Smooth muscle cell (in vitro differentiated cells): Measurements from ENCODE around the gene CHN1. TPM values are rescaled to one million over a fixed set of nuclear protein-coding genes. Genes with fewer than 3 reads are reported as not detected.

Source experiments
- DNase-seq: peaks from one replicate; lab custom pipeline; 2025; ENCODE audit not compliant: unreplicated experiment; lab: John Stamatoyannopoulos, UW
- H2AFZ ChIP-seq: fragments of 200-600 bp; sonication (generic); 2 replicates; pipeline ENCODE4 v1.6.0; 2016; ENCODE audit warnings: antibody characterized with exemption, low read depth, mild to moderate bottlenecking
- H3F3A ChIP-seq: fragments of 200-600 bp; sonication (generic); 2 replicates; pipeline ENCODE4 v1.6.0; 2017; ENCODE audit warnings: antibody characterized with exemption, low read depth
- H3K27ac ChIP-seq: fragments of 200-600 bp; sonication (generic); 2 replicates; pipeline ENCODE4 v1.5.1; 2016; ENCODE audit warnings: low read depth, mild to moderate bottlenecking
- H3K27me3 ChIP-seq: fragments of 200-600 bp; sonication (generic); 2 replicates; pipeline ENCODE4 v1.6.1; 2016; ENCODE audit warnings: low read depth, mild to moderate bottlenecking
- H3K36me3 ChIP-seq: fragments of 200-600 bp; sonication (generic); 2 replicates; pipeline ENCODE4 v1.5.1; 2016; ENCODE audit warnings: low read depth
- H3K4me1 ChIP-seq: fragments of 200-600 bp; sonication (generic); 2 replicates; pipeline ENCODE4 v1.5.1; 2016; ENCODE audit warnings: low read depth
- H3K4me2 ChIP-seq: fragments of 200-600 bp; sonication (generic); 2 replicates; pipeline ENCODE4 v1.6.0; 2016; ENCODE audit warnings: mild to moderate bottlenecking
- H3K4me3 ChIP-seq: fragments of 200-600 bp; sonication (generic); 2 replicates; pipeline ENCODE4 v1.5.1; 2016; ENCODE audit warnings: mild to moderate bottlenecking
- H3K79me2 ChIP-seq: fragments of 200-600 bp; sonication (generic); 2 replicates; pipeline ENCODE4 v1.6.0; 2016; ENCODE audit warnings: low read depth, mild to moderate bottlenecking
- H3K9ac ChIP-seq: fragments of 200-600 bp; sonication (generic); 2 replicates; pipeline ENCODE4 v1.6.0; 2016; ENCODE audit warnings: low read depth
- H3K9me3 ChIP-seq: fragments of 200-600 bp; sonication (generic); replicated peaks from 2 replicates; pipeline ENCODE4 v1.5.1; 2016; ENCODE audit warnings: low read depth
- H4K20me1 ChIP-seq: fragments of 200-600 bp; sonication (generic); 2 replicates; pipeline ENCODE4 v1.6.0; 2016; ENCODE audit warnings: low read depth
- WGBS: methylation state at CpG from one replicate; pipeline ENCODE4 v1.1.7; 2016; ENCODE audit warnings: low lambda C conversion rate; 5-methylcytosine and 5-hydroxymethylcytosine counted together
- polyA plus RNA-seq: library from polyadenylated mRNA; unstranded; fragments of >200 nt; fragmentation: Nextera tagmentation; extraction: Ambion mirVana; gene quantifications from 2 replicates; pipeline ENCODE4 v1.2.1, GENCODE V29; 2016
- total RNA-seq: library from RNA; depleted of rRNA; stranded (reverse); fragments of >200 nt; gene quantifications from 2 replicates; pipeline ENCODE4 v1.2.3, GENCODE V29; 2014
- TF ChIP-seq, protein P1 (sequence below): fragments of 200-600 bp; sonication (generic); IDR thresholded peaks from 2 replicates; pipeline ENCODE4 v1.5.1; 2017; ENCODE audit warnings: borderline replicate concordance, mild to moderate bottlenecking, antibody characterized with exemption; ENCODE audit not compliant: insufficient read depth, poor library complexity, severe bottlenecking

CHN1 gene
- total and polyA plus RNA-seq, 2 experiments from 2014 or later, result 33.5 to 44.8 TPM

DNA sequence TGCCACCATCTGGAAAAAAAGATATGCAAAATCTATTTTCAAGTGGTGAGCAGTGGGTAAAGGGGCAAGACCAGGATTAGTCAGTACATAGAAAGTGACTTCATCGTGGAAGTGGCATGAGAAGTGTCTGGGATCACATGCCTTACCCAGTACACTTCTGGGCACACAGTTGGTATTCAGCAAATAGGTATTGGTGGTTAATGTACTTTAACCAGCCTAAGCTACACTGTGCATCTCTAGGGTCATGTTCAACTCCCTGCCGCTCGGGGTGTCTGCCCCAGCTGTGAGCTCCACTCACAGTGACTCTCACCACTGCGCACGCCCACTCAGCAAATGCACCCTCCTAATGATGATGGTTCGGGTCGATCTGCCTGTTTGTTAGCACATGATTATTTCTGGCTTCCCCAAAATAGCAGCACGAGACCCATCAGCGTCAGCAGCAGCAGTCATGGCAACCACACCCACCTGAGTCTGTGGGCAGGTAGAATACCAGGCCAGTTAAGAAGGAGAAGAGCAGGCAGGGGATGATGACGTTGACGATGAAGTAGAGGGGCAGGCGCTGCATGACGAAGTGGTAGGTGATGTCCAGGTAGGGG lies 252.0 kb downstream of the CHN1 start:
- no peak overlapping the region for H3K4me3 ChIP-seq
- no peaks in the 10 kb centered on the region for H3K36me3 ChIP-seq
- DNase-seq, result no peak
- no peak overlapping the region for H3K27ac ChIP-seq
- WGBS, result 95% methylated on average over 13 of the region's 13 CpGs
- no peaks in the 10 kb centered on the region for H3F3A ChIP-seq
- H3K27me3 ChIP-seq, result no peaks in the 10 kb centered on the region
- no peaks in the 10 kb centered on the region for H3K4me1 ChIP-seq
- H3K4me2 ChIP-seq, result no peak overlapping the region
- H2AFZ ChIP-seq, result no peak overlapping the region
- TF ChIP-seq, protein P1, sequence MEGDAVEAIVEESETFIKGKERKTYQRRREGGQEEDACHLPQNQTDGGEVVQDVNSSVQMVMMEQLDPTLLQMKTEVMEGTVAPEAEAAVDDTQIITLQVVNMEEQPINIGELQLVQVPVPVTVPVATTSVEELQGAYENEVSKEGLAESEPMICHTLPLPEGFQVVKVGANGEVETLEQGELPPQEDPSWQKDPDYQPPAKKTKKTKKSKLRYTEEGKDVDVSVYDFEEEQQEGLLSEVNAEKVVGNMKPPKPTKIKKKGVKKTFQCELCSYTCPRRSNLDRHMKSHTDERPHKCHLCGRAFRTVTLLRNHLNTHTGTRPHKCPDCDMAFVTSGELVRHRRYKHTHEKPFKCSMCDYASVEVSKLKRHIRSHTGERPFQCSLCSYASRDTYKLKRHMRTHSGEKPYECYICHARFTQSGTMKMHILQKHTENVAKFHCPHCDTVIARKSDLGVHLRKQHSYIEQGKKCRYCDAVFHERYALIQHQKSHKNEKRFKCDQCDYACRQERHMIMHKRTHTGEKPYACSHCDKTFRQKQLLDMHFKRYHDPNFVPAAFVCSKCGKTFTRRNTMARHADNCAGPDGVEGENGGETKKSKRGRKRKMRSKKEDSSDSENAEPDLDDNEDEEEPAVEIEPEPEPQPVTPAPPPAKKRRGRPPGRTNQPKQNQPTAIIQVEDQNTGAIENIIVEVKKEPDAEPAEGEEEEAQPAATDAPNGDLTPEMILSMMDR, result no peak
- no peaks in the 10 kb centered on the region for H3K9me3 ChIP-seq
- H3K79me2 ChIP-seq, result no peaks in the 10 kb centered on the region
- no peaks in the 10 kb centered on the region for H4K20me1 ChIP-seq
- H3K9ac ChIP-seq, result no peak overlapping the region

DNA sequence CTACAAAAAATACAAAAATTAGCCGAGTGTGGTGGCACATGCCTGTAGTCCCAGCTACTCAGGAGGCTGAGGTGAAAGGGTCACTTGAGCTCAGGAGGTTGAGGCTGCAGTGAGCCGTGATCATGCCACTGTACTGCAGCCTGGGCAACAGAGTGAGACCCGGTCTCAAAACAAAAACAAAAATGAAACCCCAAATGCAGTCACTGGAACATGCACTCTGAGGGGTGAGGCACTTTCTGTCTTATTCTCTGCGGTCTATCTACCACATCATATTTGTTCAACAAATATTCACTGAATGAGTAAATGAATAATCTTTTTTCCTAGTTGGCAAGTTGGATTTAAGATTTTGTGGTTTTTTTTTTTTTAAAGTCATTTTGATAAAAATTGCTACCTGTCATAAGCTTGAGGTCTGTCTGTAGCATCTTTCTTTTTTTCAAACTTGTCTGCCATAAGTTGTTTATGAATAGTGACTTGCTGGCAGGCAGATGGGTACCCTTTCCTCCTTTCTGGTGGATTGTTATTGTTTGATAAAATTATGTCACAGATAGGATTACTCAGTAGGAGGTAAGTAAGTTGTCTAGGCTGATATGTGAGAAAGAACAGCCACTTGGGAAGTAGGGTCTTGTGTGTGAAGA lies 252.7 kb downstream of the CHN1 start:
- H3K79me2 ChIP-seq, result no peaks in the 10 kb centered on the region
- no peaks in the 10 kb centered on the region for H3K9me3 ChIP-seq
- WGBS, result 96% methylated on average over 4 of the region's 4 CpGs
- H3K27me3 ChIP-seq, result no peaks in the 10 kb centered on the region
- no peak overlapping the region for H3K27ac ChIP-seq
- H3K9ac ChIP-seq, result no peak overlapping the region
- no peaks in the 10 kb centered on the region for H3F3A ChIP-seq
- H3K36me3 ChIP-seq, result no peaks in the 10 kb centered on the region
- no peak overlapping the region for H3K4me2 ChIP-seq
- TF ChIP-seq, protein P1, result no peak
- H2AFZ ChIP-seq, result no peak overlapping the region
- no peaks in the 10 kb centered on the region for H3K4me1 ChIP-seq
- H4K20me1 ChIP-seq, result no peaks in the 10 kb centered on the region
- no peak for DNase-seq
- no peak overlapping the region for H3K4me3 ChIP-seq

DNA sequence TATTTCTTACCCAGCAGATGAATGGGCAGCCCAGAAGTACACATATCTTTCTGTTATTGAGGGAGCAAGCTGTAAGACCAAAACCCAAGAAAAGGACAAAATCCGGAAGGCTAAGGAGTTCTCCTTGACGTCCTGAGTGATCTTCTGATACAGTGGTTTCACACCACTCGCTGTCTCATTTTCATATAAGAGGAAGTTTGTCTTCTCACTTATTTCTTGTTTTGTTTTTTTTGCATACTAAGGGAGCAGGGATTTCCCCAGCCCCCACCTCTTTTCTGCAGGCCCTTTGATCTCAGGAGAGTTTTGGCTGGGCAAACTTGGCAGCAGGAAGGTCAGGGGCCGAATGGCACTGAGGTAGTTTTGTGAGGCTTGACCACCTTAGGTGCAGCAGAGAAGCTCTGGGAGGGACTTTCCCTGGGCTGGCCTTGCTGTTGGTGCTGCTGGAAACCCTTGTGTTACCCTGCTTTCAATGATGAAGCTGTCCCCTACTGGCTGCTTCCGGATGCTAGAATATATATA lies 254.2 kb downstream of the CHN1 start:
- Histone ChIP-seq H3K79me2 (no peaks in the 10 kb centered on the region), H3K4me1 (no peaks in the 10 kb centered on the region), H3K36me3 (no peaks in the 10 kb centered on the region), H3K27ac (no peak overlapping the region), H3K9ac (no peak overlapping the region), H3F3A (no peaks in the 10 kb centered on the region), H3K4me2 (no peak overlapping the region), H3K4me3 (no peak overlapping the region), H2AFZ (no peak overlapping the region), H3K9me3 (no peaks in the 10 kb centered on the region), H4K20me1 (no peaks in the 10 kb centered on the region), H3K27me3 (no peaks in the 10 kb centered on the region)
- WGBS, result 89% methylated on average over 5 of the region's 5 CpGs
- DNase-seq, result no peak
- TF ChIP-seq, protein P1, result no peak
